H1 (cell line): Measurements from ENCODE around the gene DSTYK.

Experiments used
- BACH1 ChIP-seq: IDR thresholded peaks from 2 replicates; pipeline ENCODE4 v1.6.1; 2012; ENCODE audit warnings: low read length, improper control_type of control experiment
- EZH2 ChIP-seq: fragments of 200-600 bp; sonication (generic); IDR thresholded peaks from 2 replicates; pipeline ENCODE4 v1.7.1; 2012; ENCODE audit warnings: low read depth, mild to moderate bottlenecking, moderate library complexity, low read length, inconsistent platforms; ENCODE audit not compliant: severe bottlenecking
- GABPA ChIP-seq: IDR thresholded peaks from 2 replicates; pipeline ENCODE4 v1.6.1; 2011; ENCODE audit warnings: mild to moderate bottlenecking, low read length, moderate library complexity, borderline replicate concordance; ENCODE audit not compliant: insufficient read depth
- HDAC2 ChIP-seq, 2 experiments: fragments of 300-600 bp in 1 of 2; sonication (generic) in 1 of 2; IDR thresholded peaks; 2 replicates each; pipeline ENCODE4 v1.6.1; 2011 to 2012; ENCODE audit warnings: low read depth in 2 of 2, low read length in 2 of 2, mild to moderate bottlenecking in 2 of 2, moderate library complexity in 2 of 2, borderline replicate concordance in 1 of 2, inconsistent platforms in 1 of 2
- JUN ChIP-seq: IDR thresholded peaks from 2 replicates; pipeline ENCODE4 v1.6.1; 2011; ENCODE audit warnings: low read depth, mild to moderate bottlenecking, improper control_type of control experiment, low read length
- JUND ChIP-seq: IDR thresholded peaks from 2 replicates; pipeline ENCODE4 v1.6.1; 2011; ENCODE audit warnings: mild to moderate bottlenecking, improper control_type of control experiment, low read length
- KDM1A ChIP-seq: fragments of 200-600, 300-600 bp; sonication (generic); IDR thresholded peaks from 2 replicates; pipeline ENCODE4 v1.7.1; 2016; ENCODE audit warnings: mild to moderate bottlenecking, low read length, borderline replicate concordance
- POLR2A ChIP-seq, 2 experiments: IDR thresholded peaks; 1 replicate in 1 of 2; 2 replicates in 1 of 2; pipeline ENCODE4 v1.6.1; 2011; ENCODE audit warnings: low read depth in 2 of 2, low read length in 2 of 2, mild to moderate bottlenecking in 2 of 2; ENCODE audit errors: control extremely low read depth in 1 of 2
- POLR2AphosphoS5 ChIP-seq: IDR thresholded peaks from 2 replicates; pipeline ENCODE4 v1.6.1; 2011; ENCODE audit warnings: low read depth, low read length
- RFX5 ChIP-seq: IDR thresholded peaks from 2 replicates; pipeline ENCODE4 v1.6.1; 2011; ENCODE audit warnings: low read depth, low read length, improper control_type of control experiment, borderline replicate concordance
- TAF1 ChIP-seq: IDR thresholded peaks from 2 replicates; pipeline ENCODE4 v1.6.1; 2011; ENCODE audit warnings: mild to moderate bottlenecking, low read depth, low read length
- TEAD4 ChIP-seq: IDR thresholded peaks from 2 replicates; pipeline ENCODE4 v1.6.1; 2012; ENCODE audit warnings: low read depth, low read length, inconsistent platforms, mixed read lengths
- TF ChIP-seq, protein P1 (sequence below), 3 experiments: IDR thresholded peaks; 1 replicate in 2 of 3; 2 replicates in 1 of 3; pipeline versions ENCODE4 v1.5.1 to v1.6.1; 2011; ENCODE audit warnings: low read length in 3 of 3, mild to moderate bottlenecking in 3 of 3, inconsistent platforms in 2 of 3, low read depth in 1 of 3, moderate library complexity in 1 of 3; ENCODE audit not compliant: insufficient read depth in 1 of 3; ENCODE audit errors: control extremely low read depth in 1 of 3
- TF ChIP-seq, protein P2 (sequence below): IDR thresholded peaks from 2 replicates; pipeline ENCODE4 v1.6.1; 2012; ENCODE audit warnings: inconsistent platforms

DNA sequence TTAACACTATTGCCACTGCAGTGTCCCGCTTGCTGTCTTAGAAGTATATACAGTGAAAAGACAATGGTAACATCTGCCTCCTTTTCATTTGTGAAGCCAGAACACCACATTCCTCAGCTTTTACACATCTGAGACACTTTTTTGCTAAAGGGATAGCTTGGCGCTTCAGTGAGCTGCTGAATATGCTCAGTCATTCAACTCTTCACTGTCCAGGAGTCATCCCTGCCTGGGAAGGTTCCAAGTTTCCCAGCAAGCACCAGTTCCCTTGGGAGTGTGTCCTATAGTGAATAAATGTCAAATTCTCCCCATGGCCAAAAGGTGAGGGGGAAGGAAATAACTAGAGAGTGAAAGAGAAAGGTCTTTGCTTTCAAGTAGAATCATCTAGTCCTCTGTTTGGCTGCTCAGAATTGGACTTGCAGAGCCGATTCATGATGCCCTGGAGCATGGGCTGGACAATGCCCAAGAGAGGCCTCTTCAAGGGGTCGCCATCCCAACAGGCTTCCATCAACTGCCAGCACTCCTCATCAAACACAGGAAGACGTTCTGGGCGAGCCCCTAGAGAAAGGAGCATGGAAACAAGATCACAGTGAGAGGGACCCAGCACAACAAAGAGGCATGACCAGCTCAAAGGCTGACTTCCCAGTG is 64.2 kb downstream of the DSTYK start:
- TF ChIP-seq KDM1A (no peak), RFX5 (no peak), POLR2AphosphoS5 (no peak), JUN (no peak), GABPA (no peak), JUND (no peak), POLR2A (IDR thresholded peaks at IDR 0.05; ENCODE audit: control extremely low read depth in 1 of 2, low read depth in 2 of 2, low read length in 2 of 2) (no peak), TAF1 (no peak), HDAC2 (IDR thresholded peaks at IDR 0.05; ENCODE audit: borderline replicate concordance in 1 of 2, low read depth in 2 of 2, low read length in 2 of 2) (no peak), BACH1 (no peak), TEAD4 (no peak), EZH2 (no peak)
- TF ChIP-seq, protein P1, sequence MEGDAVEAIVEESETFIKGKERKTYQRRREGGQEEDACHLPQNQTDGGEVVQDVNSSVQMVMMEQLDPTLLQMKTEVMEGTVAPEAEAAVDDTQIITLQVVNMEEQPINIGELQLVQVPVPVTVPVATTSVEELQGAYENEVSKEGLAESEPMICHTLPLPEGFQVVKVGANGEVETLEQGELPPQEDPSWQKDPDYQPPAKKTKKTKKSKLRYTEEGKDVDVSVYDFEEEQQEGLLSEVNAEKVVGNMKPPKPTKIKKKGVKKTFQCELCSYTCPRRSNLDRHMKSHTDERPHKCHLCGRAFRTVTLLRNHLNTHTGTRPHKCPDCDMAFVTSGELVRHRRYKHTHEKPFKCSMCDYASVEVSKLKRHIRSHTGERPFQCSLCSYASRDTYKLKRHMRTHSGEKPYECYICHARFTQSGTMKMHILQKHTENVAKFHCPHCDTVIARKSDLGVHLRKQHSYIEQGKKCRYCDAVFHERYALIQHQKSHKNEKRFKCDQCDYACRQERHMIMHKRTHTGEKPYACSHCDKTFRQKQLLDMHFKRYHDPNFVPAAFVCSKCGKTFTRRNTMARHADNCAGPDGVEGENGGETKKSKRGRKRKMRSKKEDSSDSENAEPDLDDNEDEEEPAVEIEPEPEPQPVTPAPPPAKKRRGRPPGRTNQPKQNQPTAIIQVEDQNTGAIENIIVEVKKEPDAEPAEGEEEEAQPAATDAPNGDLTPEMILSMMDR (IDR thresholded peaks at IDR 0.05; ENCODE audit: control extremely low read depth in 1 of 3, insufficient read depth in 1 of 3, low read depth in 1 of 3, low read length in 3 of 3), result no peak
- TF ChIP-seq, protein P2, sequence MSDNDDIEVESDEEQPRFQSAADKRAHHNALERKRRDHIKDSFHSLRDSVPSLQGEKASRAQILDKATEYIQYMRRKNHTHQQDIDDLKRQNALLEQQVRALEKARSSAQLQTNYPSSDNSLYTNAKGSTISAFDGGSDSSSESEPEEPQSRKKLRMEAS, result no peak
